RWPE1 (cell line): ENCODE data around the gene ZNF783.
"Not testable (repeated sequence)": the region's sequence is repeated elsewhere in the genome, so short reads cannot be mapped to it uniquely, and the experiment has no call there.

Experiments used
- CTCF ChIA-PET: fragments of 350-600 bp; sonication (Branson Sonifier 250); formaldehyde crosslinking; extraction: SDS; loops from one replicate; lab custom pipeline; 2021; lab: Yijun Ruan, JAX
- POLR2A ChIA-PET: fragments of 400-600 bp; formaldehyde crosslinking; extraction: SDS; loops from one replicate; lab custom pipeline; 2020; ENCODE audit warnings: antibody characterized with exemption; ENCODE audit not compliant: low non-redundant PET; lab: Yijun Ruan, JAX
- DNase-seq: peaks from one replicate; pipeline ENCODE4 v3.0.0; 2012; ENCODE audit warnings: low spot score
- H3K27ac ChIP-seq: fragments of 450-650 bp; 2 replicates; pipeline ENCODE4 v1.5.1; 2017
- TF ChIP-seq, protein P1 (sequence below): fragments of 450-650 bp; conservative IDR thresholded peaks from 2 replicates; pipeline ENCODE4 v1.5.1; 2017; ENCODE audit warnings: low read depth, mild to moderate bottlenecking

ZNF783 gene

DNA sequence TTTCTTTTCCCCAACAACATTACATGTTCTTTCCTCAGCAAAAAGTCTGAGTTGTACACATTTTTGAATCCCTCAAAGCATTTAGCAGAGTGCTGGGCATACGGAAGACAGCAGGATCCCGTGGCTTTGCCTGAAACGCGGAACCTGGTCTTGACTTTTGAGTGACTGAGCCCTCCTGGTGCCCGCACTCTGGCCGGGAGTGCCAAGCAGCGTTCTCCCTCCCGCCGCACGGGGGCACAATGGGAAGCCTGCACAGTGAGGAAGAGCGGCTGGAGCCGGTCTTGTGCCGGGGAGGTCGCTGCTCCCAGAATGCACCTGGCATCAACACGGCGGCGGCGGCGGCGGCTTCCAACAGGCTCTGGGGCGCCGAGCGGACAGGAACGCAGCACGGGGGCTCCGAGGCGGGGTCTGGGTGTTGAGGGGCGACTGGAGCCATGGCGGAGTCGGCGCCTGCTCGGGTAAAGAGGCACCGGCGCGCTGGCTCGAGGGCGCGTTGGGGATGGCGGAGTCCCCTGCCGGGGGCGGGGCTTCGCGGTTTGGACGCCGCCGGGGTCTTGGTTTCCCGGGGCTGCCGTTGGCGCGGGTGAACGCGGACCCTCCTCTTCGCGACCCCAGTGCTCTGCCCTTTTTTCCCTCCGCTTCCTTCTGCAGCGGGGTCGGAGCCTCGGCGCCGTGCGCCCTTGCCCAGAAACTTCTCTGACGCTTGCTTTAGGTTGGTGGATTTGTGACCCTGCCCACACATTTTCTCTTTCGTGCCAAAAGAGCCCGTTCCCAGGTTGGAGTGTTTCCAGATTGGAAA is 22.5 kb upstream of the ZNF783 start, which contains the start of gene ZNF212:
Gene ZNF212 (plus strand): TSS at position 307 of the 799 bp plus-strand sequence. CDS start 128 bp downstream, at position 435.
- ChIA-PET POLR2A (no interaction called here), CTCF (interaction anchor here (0.7 kb wide), 1 partner anchor 78 kb away, joined by 6 read pairs; no protein-coding TSS in a partner anchor)
- TF ChIP-seq, protein P1, sequence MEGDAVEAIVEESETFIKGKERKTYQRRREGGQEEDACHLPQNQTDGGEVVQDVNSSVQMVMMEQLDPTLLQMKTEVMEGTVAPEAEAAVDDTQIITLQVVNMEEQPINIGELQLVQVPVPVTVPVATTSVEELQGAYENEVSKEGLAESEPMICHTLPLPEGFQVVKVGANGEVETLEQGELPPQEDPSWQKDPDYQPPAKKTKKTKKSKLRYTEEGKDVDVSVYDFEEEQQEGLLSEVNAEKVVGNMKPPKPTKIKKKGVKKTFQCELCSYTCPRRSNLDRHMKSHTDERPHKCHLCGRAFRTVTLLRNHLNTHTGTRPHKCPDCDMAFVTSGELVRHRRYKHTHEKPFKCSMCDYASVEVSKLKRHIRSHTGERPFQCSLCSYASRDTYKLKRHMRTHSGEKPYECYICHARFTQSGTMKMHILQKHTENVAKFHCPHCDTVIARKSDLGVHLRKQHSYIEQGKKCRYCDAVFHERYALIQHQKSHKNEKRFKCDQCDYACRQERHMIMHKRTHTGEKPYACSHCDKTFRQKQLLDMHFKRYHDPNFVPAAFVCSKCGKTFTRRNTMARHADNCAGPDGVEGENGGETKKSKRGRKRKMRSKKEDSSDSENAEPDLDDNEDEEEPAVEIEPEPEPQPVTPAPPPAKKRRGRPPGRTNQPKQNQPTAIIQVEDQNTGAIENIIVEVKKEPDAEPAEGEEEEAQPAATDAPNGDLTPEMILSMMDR, result peak; percentile 99
- H3K27ac ChIP-seq, result peak within 1 kb of the TSS; percentile 75
- DNase-seq, result peak; percentile 95

DNA sequence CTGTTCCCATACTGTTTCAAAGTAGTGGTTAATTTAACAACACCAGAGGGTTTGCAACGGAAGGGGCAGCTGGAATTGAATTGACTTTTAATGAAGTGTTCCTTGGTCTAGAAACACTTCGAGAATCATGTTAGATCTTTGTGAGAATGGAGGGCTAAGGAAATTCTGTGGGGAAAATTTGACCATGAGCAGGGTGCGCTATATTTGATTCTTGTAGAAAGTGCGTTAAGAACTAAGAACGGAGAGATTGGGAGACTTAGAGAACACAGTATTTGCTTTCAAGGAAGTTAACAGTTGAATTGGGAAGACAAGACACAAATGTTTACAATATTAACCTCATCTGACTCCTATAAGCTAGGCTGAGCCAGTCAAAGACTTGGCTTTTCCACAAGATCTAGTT is 21.4 kb upstream of the ZNF783 start:
- H3K27ac ChIP-seq, result no peak overlapping the region
- no peak for DNase-seq
- TF ChIP-seq, protein P1, result no peak
- CTCF ChIA-PET, result interaction anchor here (0.5 to 0.7 kb wide), 2 partner anchors 21 to 79 kb away, joined by 3 to 6 read pairs; partner anchors contain the start of gene ZNF783
- POLR2A ChIA-PET, result interaction anchor here (0.6 kb wide), 1 partner anchor 430 kb away, joined by 3 read pairs; no protein-coding TSS in a partner anchor

DNA sequence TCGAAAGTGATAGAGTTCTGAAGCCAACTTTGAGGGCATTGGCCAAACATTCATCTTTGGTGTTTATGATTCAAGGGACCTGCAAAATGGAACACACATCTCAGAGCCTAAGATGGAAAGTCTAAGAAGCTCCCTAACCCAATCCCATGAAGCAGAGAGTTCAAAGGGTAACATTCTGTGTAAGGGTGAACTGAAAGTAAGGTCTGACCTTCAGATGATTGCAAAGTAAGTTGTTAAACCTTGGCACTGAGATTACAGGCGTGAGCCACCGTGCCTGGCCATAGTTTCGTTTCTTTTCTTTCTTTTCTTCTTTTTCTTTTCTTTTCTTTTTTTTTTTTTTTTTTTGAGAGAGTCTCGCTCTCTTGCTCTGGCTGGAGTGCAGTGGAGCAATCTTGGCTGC is 20.3 kb upstream of the ZNF783 start:
- H3K27ac ChIP-seq, result no peak overlapping the region
- DNase-seq, result no peak
- ChIA-PET CTCF (no interaction called here), POLR2A (no interaction called here)
- TF ChIP-seq, protein P1, result no peak

DNA sequence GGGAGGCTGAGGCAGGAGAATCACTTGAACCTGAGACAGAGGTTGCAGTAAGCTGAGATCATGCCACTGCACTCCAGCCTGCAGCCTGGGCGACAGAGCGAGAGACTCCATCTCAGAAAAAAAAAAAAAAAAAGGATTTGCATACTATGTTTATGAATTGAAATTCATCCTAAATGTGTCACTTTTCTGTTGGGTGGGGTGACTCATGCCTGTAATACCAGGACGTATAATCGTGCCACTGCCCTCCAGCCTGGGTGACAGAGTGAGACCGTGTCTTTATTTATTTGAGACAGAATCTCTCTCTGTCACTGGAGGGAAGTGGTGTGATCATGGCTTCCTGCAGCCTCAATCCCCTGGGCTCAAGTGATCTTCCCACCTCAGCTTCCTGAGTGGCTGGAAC is 16.8 kb upstream of the ZNF783 start:
- TF ChIP-seq, protein P1, result no peak
- H3K27ac ChIP-seq, result peak overlapping the region; percentile 18; the same call in 1 of the 2 replicates
- POLR2A ChIA-PET, result no interaction called here
- CTCF ChIA-PET, result no interaction called here
- no peak for DNase-seq

DNA sequence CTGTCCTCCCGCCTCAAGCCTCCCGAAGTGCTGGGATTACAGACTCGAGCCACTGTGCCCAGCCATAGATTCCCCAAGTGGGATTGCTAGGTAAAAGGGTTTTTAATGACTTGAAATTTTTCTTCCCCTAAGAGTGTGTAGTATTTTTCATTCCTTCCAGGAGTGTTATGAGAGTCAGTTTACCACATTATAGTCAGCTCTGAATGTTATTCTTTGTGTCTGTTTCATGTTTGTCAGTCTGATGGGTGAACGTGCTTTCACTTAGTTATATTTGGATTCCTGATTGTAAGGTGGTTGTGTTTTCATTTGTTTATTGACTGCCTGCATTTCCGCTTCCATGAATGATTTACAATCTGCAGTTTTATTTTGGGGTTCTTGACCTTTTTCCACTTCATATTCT is 16.3 kb upstream of the ZNF783 start:
- POLR2A ChIA-PET, result no interaction called here
- TF ChIP-seq, protein P1, result no peak

DNA sequence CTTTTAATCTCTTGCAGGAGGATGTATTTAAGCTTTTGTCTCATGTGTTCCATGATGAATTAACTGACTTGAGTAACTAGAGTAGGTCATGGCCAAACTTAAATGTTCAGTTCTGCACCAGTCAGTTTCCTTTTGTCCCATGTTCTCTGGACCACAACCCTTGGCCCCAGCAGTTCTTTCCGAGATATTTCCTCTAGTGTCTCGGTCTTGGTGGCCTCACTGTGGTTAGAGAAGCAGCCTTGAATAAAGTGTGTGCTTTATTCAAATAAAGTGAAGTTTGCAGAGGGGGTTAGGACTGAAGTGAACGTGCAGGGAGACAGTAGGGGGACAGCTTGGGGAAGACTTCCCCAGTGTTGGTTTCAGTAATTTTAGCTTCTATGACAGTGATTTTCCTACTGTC is 13.2 kb upstream of the ZNF783 start:
- ChIA-PET POLR2A (no interaction called here), CTCF (no interaction called here)
- TF ChIP-seq, protein P1, result no peak
- H3K27ac ChIP-seq, result no peak overlapping the region
- DNase-seq, result no peak

More for the DNA sequence above, 16.3 kb upstream of the ZNF783 start:
- no peak for DNase-seq
- peak overlapping the region; percentile 18; the same call in 1 of the 2 replicates for H3K27ac ChIP-seq
- CTCF ChIA-PET, result interaction anchor here (0.6 kb wide), 1 partner anchor 11 kb away, joined by 4 read pairs; no protein-coding TSS in a partner anchor

DNA sequence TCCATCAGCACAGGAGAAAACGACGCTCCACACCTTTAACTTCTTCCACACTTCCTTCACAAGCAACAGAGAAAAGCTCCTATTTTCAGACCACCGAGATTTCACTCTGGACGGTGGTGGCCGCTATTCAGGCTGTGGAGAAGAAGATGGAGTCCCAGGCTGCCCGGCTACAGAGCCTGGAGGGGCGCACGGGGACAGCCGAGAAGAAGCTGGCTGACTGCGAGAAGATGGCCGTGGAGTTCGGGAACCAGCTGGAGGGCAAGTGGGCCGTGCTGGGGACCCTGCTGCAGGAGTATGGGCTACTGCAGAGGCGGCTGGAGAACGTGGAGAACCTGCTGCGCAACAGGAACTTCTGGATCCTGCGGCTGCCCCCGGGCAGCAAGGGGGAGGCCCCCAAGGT is 11.8 kb upstream of the ZNF783 start:
- POLR2A ChIA-PET, H3K27ac ChIP-seq, DNase-seq, CTCF ChIA-PET: not testable (repeated sequence)

DNA sequence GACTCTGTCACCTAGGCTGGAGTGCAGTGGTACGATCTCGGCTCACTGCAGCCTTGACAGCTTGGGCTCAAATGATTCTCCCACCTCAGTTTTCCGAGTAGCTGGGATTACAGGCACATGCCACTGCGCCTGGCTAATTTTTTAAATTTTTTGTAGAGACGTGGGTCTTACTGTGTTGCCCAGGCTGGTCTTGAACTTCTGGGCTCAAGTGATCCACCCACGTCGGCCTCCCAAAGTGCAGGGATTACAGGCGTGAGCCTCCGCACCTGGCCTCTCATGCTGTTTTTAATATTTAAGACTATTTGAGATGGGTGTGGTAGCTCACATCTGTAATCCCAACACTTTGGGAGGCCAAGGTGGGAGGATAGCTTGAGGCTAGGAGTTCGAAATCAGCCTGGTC is 10.5 kb upstream of the ZNF783 start:
- CTCF ChIA-PET, DNase-seq: not testable (repeated sequence)
- POLR2A ChIA-PET, result interaction anchor here (0.7 kb wide), 1 partner anchor 1812 kb away, joined by 5 read pairs; no protein-coding TSS in a partner anchor

More for the DNA sequence above, 10.5 kb upstream of the ZNF783 start:
- H3K27ac ChIP-seq, result not testable (repeated sequence)
